Measurements from ENCODE around the gene ODAD4.

GRCh38 chr17:41992576-41992975 is 62.2 kb downstream of the ODAD4 start:
- TF ChIP-seq CTCF (IDR thresholded peaks at IDR 0.05) (no peak), POLR2A (IDR thresholded peaks at IDR 0.05) (no peak), POLR2AphosphoS5 (IDR thresholded peaks at IDR 0.05) (no peak), EP300 (IDR thresholded peaks at IDR 0.05; ENCODE audit: low read depth) (no peak)
